GM23338 (cell line): Measurements from ENCODE around the gene TTC27.

Source experiments
- CREB1 ChIP-seq: fragments of 250-450 bp; sonication (Bioruptor Pico); IDR thresholded peaks from 2 replicates; pipeline ENCODE4 v1.5.0; 2020; ENCODE audit warnings: low read depth, mild to moderate bottlenecking, moderate library complexity
- CTCF ChIP-seq, 2 experiments: fragments of 200-600 bp in 1 of 2; sonication (generic) in 1 of 2; conservative IDR thresholded peaks; 2 replicates each; pipeline versions ENCODE4 v1.5.1 to v1.6.1; 2016 to 2017; ENCODE audit warnings: antibody characterized with exemption in 2 of 2, low read depth in 2 of 2, mild to moderate bottlenecking in 2 of 2, moderate library complexity in 1 of 2
- EZH2 ChIP-seq: fragments of 200-600 bp; sonication (generic); IDR thresholded peaks from one replicate; pipeline ENCODE4 v1.8.0; 2017; ENCODE audit warnings: antibody characterized with exemption, mild to moderate bottlenecking, low read depth; ENCODE audit not compliant: unreplicated experiment
- EZH2phosphoT487 ChIP-seq: fragments of 200-600 bp; sonication (generic); IDR thresholded peaks from one replicate; pipeline ENCODE4 v1.8.1; 2018; ENCODE audit warnings: antibody characterized with exemption; ENCODE audit not compliant: unreplicated experiment
- JUNB ChIP-seq: IDR thresholded peaks from one replicate; pipeline ENCODE4 v1.6.1; 2016; ENCODE audit warnings: antibody characterized with exemption; ENCODE audit not compliant: unreplicated experiment
- NANOG ChIP-seq: IDR thresholded peaks from 2 replicates; pipeline ENCODE4 v1.6.1; 2016; ENCODE audit warnings: antibody characterized with exemption, borderline replicate concordance
- POLR2AphosphoS5 ChIP-seq: IDR thresholded peaks from 2 replicates; pipeline ENCODE4 v1.6.1; 2016; ENCODE audit warnings: antibody characterized with exemption, low read depth
- REST ChIP-seq: IDR thresholded peaks from one replicate; pipeline ENCODE4 v1.6.1; 2018; ENCODE audit warnings: antibody characterized with exemption; ENCODE audit not compliant: unreplicated experiment
- STAT1 ChIP-seq: IDR thresholded peaks from one replicate; pipeline ENCODE4 v1.6.1; 2016; ENCODE audit warnings: antibody characterized with exemption; ENCODE audit not compliant: unreplicated experiment
- ZNF114 ChIP-seq: fragments of 250-450 bp; sonication (Bioruptor Pico); IDR thresholded peaks from 2 replicates; pipeline ENCODE4 v1.5.0; 2020; ENCODE audit warnings: mild to moderate bottlenecking, moderate library complexity
- ZNF462 ChIP-seq: fragments of 250-450 bp; sonication (Bioruptor Pico); IDR thresholded peaks from 2 replicates; pipeline ENCODE4 v1.5.0; 2020; ENCODE audit warnings: mild to moderate bottlenecking, moderate library complexity

GRCh38 chr2:32738939-32739338 is 111.1 kb downstream of the TTC27 start:
- TF ChIP-seq CTCF (conservative IDR thresholded peaks at IDR 0.05; ENCODE audit: low read depth in 2 of 2) (no peak), REST (no peak), POLR2AphosphoS5 (no peak), NANOG (no peak), EZH2 (no peak), ZNF114 (CRISPR knock-in tag) (no peak), CREB1 (CRISPR knock-in tag) (no peak), JUNB (no peak), EZH2phosphoT487 (no peak), ZNF462 (CRISPR knock-in tag) (no peak), STAT1 (no peak)
